Fibroblast of the aortic adventitia (primary cell): ENCODE measurements around the gene CSHL1. TPM values are rescaled to one million over a fixed set of nuclear protein-coding genes. Genes with fewer than 3 reads are reported as not detected.
"Not testable (repeated sequence)": the region's sequence is repeated elsewhere in the genome, so short reads cannot be mapped to it uniquely, and the experiment has no call there.

Experiments
- DNase-seq: peaks from one replicate; pipeline ENCODE4 v3.0.0-alpha.2; 2010; ENCODE audit warnings: low read depth
- H3K4me3 ChIP-seq: 2 replicates; pipeline ENCODE4 v1.5.1; 2011; ENCODE audit warnings: low read depth, mild to moderate bottlenecking, control low read depth, low read length, moderate library complexity
- CTCF ChIP-seq: IDR thresholded peaks from 2 replicates; pipeline ENCODE4 v1.5.1; 2011; ENCODE audit warnings: mild to moderate bottlenecking, low read length, control low read depth, inconsistent platforms; ENCODE audit not compliant: insufficient read depth
- total RNA-seq: library from RNA; depleted of rRNA; stranded (reverse); fragments of >200 nt; gene quantifications from 2 replicates; pipeline ENCODE4 v1.2.3, GENCODE V29; 2012; ENCODE audit warnings: low replicate concordance

The CSHL1 gene
- total RNA-seq, 1 donor: not detected

GRCh38 chr17:63907161-63907778, 3.8 kb downstream of the CSHL1 start:
- not testable (repeated sequence) for H3K4me3 ChIP-seq
- peak; percentile 23 for DNase-seq
- peak; percentile 35 for TF ChIP-seq CTCF

- not testable (repeated sequence) for H3K4me3 ChIP-seq, DNase-seq
These were observed 6.3 kb downstream of the CSHL1 start for GRCh38 chr17:63904796-63905195.

- not testable (repeated sequence) for H3K4me3 ChIP-seq, DNase-seq
These were observed 7.3 kb downstream of the CSHL1 start for GRCh38 chr17:63903787-63904201.

GRCh38 chr17:63901971-63902370, 9.1 kb downstream of the CSHL1 start:
- H3K4me3 ChIP-seq, DNase-seq: not testable (repeated sequence)

- H3K4me3 ChIP-seq, DNase-seq: not testable (repeated sequence)
These were observed 11.9 kb downstream of the CSHL1 start for GRCh38 chr17:63898899-63899798.

GRCh38 chr17:63896524-63897354, 14.3 kb downstream of the CSHL1 start, which contains the start of gene CSH1:
Gene CSH1, minus strand, starts transcription at chr17:63896574. Its CDS starts 63 bp downstream, at chr17:63896511.
- not testable (repeated sequence) for DNase-seq, H3K4me3 ChIP-seq

GRCh38 chr17:63894821-63895220, 16.2 kb downstream of the CSHL1 start:
- not testable (repeated sequence) for DNase-seq, H3K4me3 ChIP-seq

- DNase-seq, H3K4me3 ChIP-seq: not testable (repeated sequence)
These were observed 17.0 kb downstream of the CSHL1 start for GRCh38 chr17:63894021-63894420.

GRCh38 chr17:63892316-63893037, 18.6 kb downstream of the CSHL1 start:
- not testable (repeated sequence) for DNase-seq, H3K4me3 ChIP-seq

- peak; percentile 55 for TF ChIP-seq CTCF
- not testable (repeated sequence) for H3K4me3 ChIP-seq
- DNase-seq: peak; percentile 43
These were observed 21.8 kb downstream of the CSHL1 start for GRCh38 chr17:63889026-63889848.

- DNase-seq, H3K4me3 ChIP-seq: not testable (repeated sequence)
These were observed 25.9 kb downstream of the CSHL1 start for GRCh38 chr17:63885119-63885518.

GRCh38 chr17:63882626-63883126, 28.4 kb downstream of the CSHL1 start:
- not testable (repeated sequence) for DNase-seq, H3K4me3 ChIP-seq
